OCI-LY7 (cell line): Measurements from ENCODE around the gene MEIS2.

Experiments
- CTCF ChIP-seq: fragments of 200-600 bp; sonication (generic); conservative IDR thresholded peaks from 2 replicates; pipeline ENCODE4 v1.5.1; 2014; ENCODE audit warnings: mild to moderate bottlenecking, antibody characterized with exemption, low read length, moderate library complexity, mixed read lengths
- EZH2phosphoT487 ChIP-seq: fragments of 200-600 bp; sonication (generic); IDR thresholded peaks from 2 replicates; pipeline ENCODE4 v1.6.1; 2018; ENCODE audit warnings: low read depth, borderline replicate concordance, mild to moderate bottlenecking, mixed run types, antibody characterized with exemption, low read length, moderate library complexity, mixed read lengths

- TF ChIP-seq CTCF (no peak), EZH2phosphoT487 (no peak)
Measured at GRCh38 chr15:36886191-36886590, 214.2 kb downstream of the MEIS2 start.
